HepG2 (cell line): ENCODE data around the gene CCDC33. TPM values are rescaled to one million over a fixed set of nuclear protein-coding genes. Genes with fewer than 3 reads are reported as not detected.
A peak's percentile ranks its signal among the peaks of the same experiment; 100 is the strongest.

ENCODE experiments used
- ARNT ChIP-seq: fragments of 450-650 bp; IDR thresholded peaks from 2 replicates; pipeline ENCODE4 v1.6.1; 2017
- ATF2 ChIP-seq: sonication (generic); formaldehyde crosslinking; IDR thresholded peaks from 2 replicates; pipeline ENCODE4 v1.4.0; 2020; ENCODE audit warnings: missing genetic modification reagents
- ATF7 ChIP-seq, 2 experiments: fragments of 450-650 bp in 1 of 2; sonication (generic) in 1 of 2; formaldehyde crosslinking in 1 of 2; IDR thresholded peaks; 2 replicates each; pipeline versions ENCODE4 v1.4.0 to v1.6.1; 2016 to 2020; ENCODE audit warnings: antibody characterized with exemption in 1 of 2, mild to moderate bottlenecking in 1 of 2, missing genetic modification reagents in 1 of 2
- BORCS8-MEF2B ChIP-seq: sonication (generic); formaldehyde crosslinking; IDR thresholded peaks from 2 replicates; pipeline ENCODE4 v1.8.0; 2022; ENCODE audit warnings: mild to moderate bottlenecking, missing genetic modification reagents
- EEA1 ChIP-seq: sonication (generic); formaldehyde crosslinking; IDR thresholded peaks from 2 replicates; pipeline ENCODE4 v1.5.1; 2020; ENCODE audit warnings: mild to moderate bottlenecking, missing genetic modification reagents, borderline replicate concordance
- ETV6 ChIP-seq: sonication (generic); formaldehyde crosslinking; conservative IDR thresholded peaks from 2 replicates; pipeline ENCODE4 v1.4.0; 2020; ENCODE audit warnings: missing genetic modification reagents
- GATAD1 ChIP-seq: IDR thresholded peaks from 2 replicates; pipeline ENCODE4 v1.6.1; 2016; ENCODE audit warnings: missing genetic modification reagents, missing compliant biosample characterization
- GATAD2A ChIP-seq: IDR thresholded peaks from 2 replicates; pipeline ENCODE4 v1.6.1; 2016
- MXD3 ChIP-seq: IDR thresholded peaks from 2 replicates; pipeline ENCODE4 v1.6.1; 2016; ENCODE audit warnings: mild to moderate bottlenecking, missing biosample characterization, missing genetic modification reagents
- MXI1 ChIP-seq: IDR thresholded peaks from 3 replicates; pipeline ENCODE4 v1.6.1; 2012; ENCODE audit warnings: low read depth, low read length, inconsistent platforms, borderline replicate concordance
- NR2C2 ChIP-seq: sonication (generic); formaldehyde crosslinking; IDR thresholded peaks from 2 replicates; pipeline ENCODE4 v1.4.0; 2020; ENCODE audit warnings: missing genetic modification reagents, mild to moderate bottlenecking, moderate library complexity, borderline replicate concordance
- RBM22 ChIP-seq: fragments of 200-400 bp; formaldehyde crosslinking; optimal IDR thresholded peaks from 2 replicates; pipeline ENCODE3; 2017; ENCODE audit warnings: mild to moderate bottlenecking, low read length, moderate library complexity
- ZFP36L2 ChIP-seq: sonication (generic); formaldehyde crosslinking; IDR thresholded peaks from 2 replicates; pipeline ENCODE4 v1.4.0; 2020; ENCODE audit warnings: missing genetic modification reagents
- ZNF430 ChIP-seq: sonication (generic); formaldehyde crosslinking; IDR thresholded peaks from 2 replicates; pipeline ENCODE4 v1.9.0; 2021; ENCODE audit warnings: mild to moderate bottlenecking, missing genetic modification reagents
- ZNF550 ChIP-seq: sonication (generic); formaldehyde crosslinking; IDR thresholded peaks from 2 replicates; pipeline ENCODE4 v1.4.0; 2020; ENCODE audit warnings: mild to moderate bottlenecking, missing genetic modification reagents, borderline replicate concordance
- ZNF607 ChIP-seq: sonication (generic); formaldehyde crosslinking; IDR thresholded peaks from 2 replicates; pipeline ENCODE4 v1.5.1; 2020; ENCODE audit warnings: missing genetic modification reagents, mild to moderate bottlenecking, borderline replicate concordance
- ZNF720 ChIP-seq: sonication (generic); formaldehyde crosslinking; IDR thresholded peaks from 2 replicates; pipeline ENCODE4 v1.4.0; 2020; ENCODE audit warnings: missing genetic modification reagents
- polyA plus RNA-seq, 8 experiments: library from polyadenylated mRNA; depleted of rRNA in 3 of 8; stranded (reverse) in 7 of 8; unstranded in 1 of 8; fragments of >200 nt; fragmentation: Illumina TruSeq in 4 of 8; extraction: Trizol in 4 of 8; gene quantifications; 2 replicates each; pipeline versions ENCODE4 v1.2.1 to v1.2.3, GENCODE V29; 2011 to 2016; ENCODE audit warnings: low read depth in 4 of 8, missing spikeins in 1 of 8, mixed read lengths in 1 of 8; ENCODE audit not compliant: insufficient read depth in 1 of 8
- total RNA-seq, 5 experiments: library from RNA; depleted of rRNA; stranded (reverse); fragments of >200 nt; fragmentation: Illumina TruSeq; extraction: Trizol; gene quantifications; 2 replicates each; pipeline ENCODE4 v1.2.3, GENCODE V29; 2016; ENCODE audit warnings: low read depth in 1 of 5
- TF ChIP-seq, protein P1 (sequence below): sonication (generic); formaldehyde crosslinking; IDR thresholded peaks from 2 replicates; pipeline ENCODE4 v1.4.0; 2020; ENCODE audit warnings: mild to moderate bottlenecking, missing genetic modification reagents, borderline replicate concordance
- TF ChIP-seq, protein P2 (sequence below): sonication (generic); formaldehyde crosslinking; IDR thresholded peaks from 2 replicates; pipeline ENCODE4 v1.4.0; 2020; ENCODE audit warnings: missing genetic modification reagents, mild to moderate bottlenecking, borderline replicate concordance

CCDC33 gene
- total and polyA plus RNA-seq, 2 of the 13 experiments (the other 11 are each of a cell fraction or from before 2014, with no cell fraction given): 0.30 TPM; not detected in 1

GRCh38 chr15:74382004-74382816, 146.1 kb downstream of the CCDC33 start (continued):
- peak; percentile 39; the same call in 1 of the 2 replicates for TF ChIP-seq ATF2 (CRISPR knock-in tag)
- TF ChIP-seq GATAD2A (CRISPR knock-in tag): peak; percentile 55
- 0 out of 2 replicates have a peak, but pooled peaks have one; percentile 44 for TF ChIP-seq ETV6 (CRISPR knock-in tag)
- TF ChIP-seq, protein P1, sequence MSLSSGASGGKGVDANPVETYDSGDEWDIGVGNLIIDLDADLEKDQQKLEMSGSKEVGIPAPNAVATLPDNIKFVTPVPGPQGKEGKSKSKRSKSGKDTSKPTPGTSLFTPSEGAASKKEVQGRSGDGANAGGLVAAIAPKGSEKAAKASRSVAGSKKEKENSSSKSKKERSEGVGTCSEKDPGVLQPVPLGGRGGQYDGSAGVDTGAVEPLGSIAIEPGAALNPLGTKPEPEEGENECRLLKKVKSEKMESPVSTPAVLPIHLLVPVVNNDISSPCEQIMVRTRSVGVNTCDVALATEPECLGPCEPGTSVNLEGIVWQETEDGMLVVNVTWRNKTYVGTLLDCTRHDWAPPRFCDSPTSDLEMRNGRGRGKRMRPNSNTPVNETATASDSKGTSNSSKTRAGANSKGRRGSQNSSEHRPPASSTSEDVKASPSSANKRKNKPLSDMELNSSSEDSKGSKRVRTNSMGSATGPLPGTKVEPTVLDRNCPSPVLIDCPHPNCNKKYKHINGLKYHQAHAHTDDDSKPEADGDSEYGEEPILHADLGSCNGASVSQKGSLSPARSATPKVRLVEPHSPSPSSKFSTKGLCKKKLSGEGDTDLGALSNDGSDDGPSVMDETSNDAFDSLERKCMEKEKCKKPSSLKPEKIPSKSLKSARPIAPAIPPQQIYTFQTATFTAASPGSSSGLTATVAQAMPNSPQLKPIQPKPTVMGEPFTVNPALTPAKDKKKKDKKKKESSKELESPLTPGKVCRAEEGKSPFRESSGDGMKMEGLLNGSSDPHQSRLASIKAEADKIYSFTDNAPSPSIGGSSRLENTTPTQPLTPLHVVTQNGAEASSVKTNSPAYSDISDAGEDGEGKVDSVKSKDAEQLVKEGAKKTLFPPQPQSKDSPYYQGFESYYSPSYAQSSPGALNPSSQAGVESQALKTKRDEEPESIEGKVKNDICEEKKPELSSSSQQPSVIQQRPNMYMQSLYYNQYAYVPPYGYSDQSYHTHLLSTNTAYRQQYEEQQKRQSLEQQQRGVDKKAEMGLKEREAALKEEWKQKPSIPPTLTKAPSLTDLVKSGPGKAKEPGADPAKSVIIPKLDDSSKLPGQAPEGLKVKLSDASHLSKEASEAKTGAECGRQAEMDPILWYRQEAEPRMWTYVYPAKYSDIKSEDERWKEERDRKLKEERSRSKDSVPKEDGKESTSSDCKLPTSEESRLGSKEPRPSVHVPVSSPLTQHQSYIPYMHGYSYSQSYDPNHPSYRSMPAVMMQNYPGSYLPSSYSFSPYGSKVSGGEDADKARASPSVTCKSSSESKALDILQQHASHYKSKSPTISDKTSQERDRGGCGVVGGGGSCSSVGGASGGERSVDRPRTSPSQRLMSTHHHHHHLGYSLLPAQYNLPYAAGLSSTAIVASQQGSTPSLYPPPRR (CRISPR knock-in tag): no peak
- peak; percentile 63; the same call in 1 of the 3 replicates for TF ChIP-seq MXI1
- TF ChIP-seq EEA1 (CRISPR knock-in tag): no peak
- no peak for TF ChIP-seq ATF7 (IDR thresholded peaks at IDR 0.05)
- TF ChIP-seq ATF7 (CRISPR knock-in tag; IDR thresholded peaks at IDR 0.05): no peak
- no peak for TF ChIP-seq MXD3 (CRISPR knock-in tag)
- no peak for TF ChIP-seq RBM22
- TF ChIP-seq ZNF720 (CRISPR knock-in tag): no peak
- no peak for TF ChIP-seq NR2C2 (CRISPR knock-in tag)
- TF ChIP-seq GATAD1 (CRISPR knock-in tag): peak; percentile 59
- TF ChIP-seq, protein P2, sequence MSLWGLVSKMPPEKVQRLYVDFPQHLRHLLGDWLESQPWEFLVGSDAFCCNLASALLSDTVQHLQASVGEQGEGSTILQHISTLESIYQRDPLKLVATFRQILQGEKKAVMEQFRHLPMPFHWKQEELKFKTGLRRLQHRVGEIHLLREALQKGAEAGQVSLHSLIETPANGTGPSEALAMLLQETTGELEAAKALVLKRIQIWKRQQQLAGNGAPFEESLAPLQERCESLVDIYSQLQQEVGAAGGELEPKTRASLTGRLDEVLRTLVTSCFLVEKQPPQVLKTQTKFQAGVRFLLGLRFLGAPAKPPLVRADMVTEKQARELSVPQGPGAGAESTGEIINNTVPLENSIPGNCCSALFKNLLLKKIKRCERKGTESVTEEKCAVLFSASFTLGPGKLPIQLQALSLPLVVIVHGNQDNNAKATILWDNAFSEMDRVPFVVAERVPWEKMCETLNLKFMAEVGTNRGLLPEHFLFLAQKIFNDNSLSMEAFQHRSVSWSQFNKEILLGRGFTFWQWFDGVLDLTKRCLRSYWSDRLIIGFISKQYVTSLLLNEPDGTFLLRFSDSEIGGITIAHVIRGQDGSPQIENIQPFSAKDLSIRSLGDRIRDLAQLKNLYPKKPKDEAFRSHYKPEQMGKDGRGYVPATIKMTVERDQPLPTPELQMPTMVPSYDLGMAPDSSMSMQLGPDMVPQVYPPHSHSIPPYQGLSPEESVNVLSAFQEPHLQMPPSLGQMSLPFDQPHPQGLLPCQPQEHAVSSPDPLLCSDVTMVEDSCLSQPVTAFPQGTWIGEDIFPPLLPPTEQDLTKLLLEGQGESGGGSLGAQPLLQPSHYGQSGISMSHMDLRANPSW (CRISPR knock-in tag): no peak
- no peak for TF ChIP-seq ZNF550 (CRISPR knock-in tag)
- no peak for TF ChIP-seq ZNF430 (CRISPR knock-in tag)
- no peak for TF ChIP-seq BORCS8-MEF2B (CRISPR knock-in tag)
- TF ChIP-seq ZNF607 (CRISPR knock-in tag): no peak
- no peak for TF ChIP-seq ARNT
- TF ChIP-seq ZFP36L2 (CRISPR knock-in tag): no peak
